ENCODE measurements around the gene SETD5.
"Not testable (repeated sequence)": the region's sequence is repeated elsewhere in the genome, so short reads cannot be mapped to it uniquely, and the experiment has no call there.

Gene SETD5

DNA sequence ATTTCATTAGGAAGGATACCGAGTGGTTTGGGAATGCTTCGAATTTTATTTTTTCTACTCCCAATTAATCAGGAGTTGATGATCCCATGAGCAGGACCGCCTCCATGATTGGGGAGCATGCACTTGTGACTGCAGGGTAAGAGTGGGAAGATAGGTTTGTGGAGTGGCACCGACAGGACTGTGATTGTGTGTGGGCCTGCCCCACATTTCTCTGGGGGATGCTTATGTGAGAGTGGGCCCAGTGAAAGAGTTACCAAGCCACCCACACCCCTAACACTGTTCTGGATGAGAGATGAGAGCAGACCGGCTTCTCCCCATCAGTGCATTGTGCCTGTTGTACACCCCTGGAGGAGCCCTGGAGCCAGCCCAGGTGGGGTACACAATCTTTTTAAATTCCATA lies 79.5 kb downstream of the SETD5 start:
- peaks cover 68% of the 10 kb centered on the region for H3K36me3 ChIP-seq (ENCODE audit: insufficient read depth, low read length)
- no peaks in the 10 kb centered on the region for H3K9me3 ChIP-seq (ENCODE audit: low read length)

DNA sequence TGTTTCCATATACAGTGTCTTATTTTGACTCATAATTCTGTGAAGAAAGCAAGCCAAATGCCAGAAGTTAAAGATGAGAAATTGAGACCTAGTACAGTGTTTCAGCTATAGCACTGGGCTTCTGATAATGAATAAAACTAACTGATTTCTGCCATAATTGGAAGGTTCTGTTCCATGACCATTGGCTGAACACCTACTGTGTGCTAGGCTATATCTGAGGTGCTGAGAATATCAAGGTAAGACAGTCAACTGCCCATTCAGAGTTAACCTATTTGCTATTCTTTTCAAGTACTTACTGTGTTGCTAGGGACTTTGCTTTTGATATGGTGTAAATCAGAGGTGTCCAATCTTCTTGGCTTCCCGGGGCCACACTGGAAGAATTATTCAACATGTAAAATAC lies 82.8 kb downstream of the SETD5 start:
- Histone ChIP-seq H3K4me1 (ENCODE audit: insufficient read depth, low read length) (no peaks in the 10 kb centered on the region), H3K36me3 (ENCODE audit: insufficient read depth, low read length) (peaks cover 41% of the 10 kb centered on the region), H3K27ac (ENCODE audit: low read depth, low read length) (no peak overlapping the region), H3K27me3 (ENCODE audit: control insufficient read depth in 1 of 2, insufficient read depth in 2 of 2, low read length in 2 of 2) (no peaks in the 10 kb centered on the region), H3K9me3 (ENCODE audit: low read length) (no peaks in the 10 kb centered on the region), H3K9ac (ENCODE audit: low read length) (no peak overlapping the region), H3K4me3 (ENCODE audit: low read depth in 1 of 2, low read length in 2 of 2) (no peak overlapping the region)

More for the DNA sequence above, 79.5 kb downstream of the SETD5 start:
- Histone ChIP-seq H3K4me3 (ENCODE audit: low read depth in 1 of 2, low read length in 2 of 2) (no peak overlapping the region), H3K27ac (ENCODE audit: low read depth, low read length) (no peak overlapping the region), H3K27me3 (ENCODE audit: control insufficient read depth in 1 of 2, insufficient read depth in 2 of 2, low read length in 2 of 2) (no peaks in the 10 kb centered on the region), H3K9ac (ENCODE audit: low read length) (no peak overlapping the region), H3K4me1 (ENCODE audit: insufficient read depth, low read length) (no peaks in the 10 kb centered on the region)

DNA sequence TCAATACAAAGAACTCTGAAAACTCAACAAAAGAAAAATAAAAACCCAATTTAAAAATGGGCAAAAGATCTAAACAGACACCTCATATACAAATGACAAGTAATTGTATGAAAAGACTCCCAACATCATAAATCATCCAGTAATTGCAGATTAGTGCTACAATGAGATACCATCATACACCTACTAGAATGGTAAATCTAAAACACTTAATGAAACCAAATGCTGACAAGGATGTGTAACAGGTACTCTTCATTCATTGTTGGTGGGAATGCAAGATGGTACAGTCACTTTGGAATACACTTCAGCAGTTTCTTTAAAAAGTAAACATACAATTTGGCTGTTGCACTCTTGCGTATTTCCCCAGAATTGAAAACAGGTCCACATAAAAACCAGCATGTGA lies 87.8 kb downstream of the SETD5 start:
- H3K9me3 ChIP-seq (ENCODE audit: low read length) = no peaks in the 10 kb centered on the region

DNA sequence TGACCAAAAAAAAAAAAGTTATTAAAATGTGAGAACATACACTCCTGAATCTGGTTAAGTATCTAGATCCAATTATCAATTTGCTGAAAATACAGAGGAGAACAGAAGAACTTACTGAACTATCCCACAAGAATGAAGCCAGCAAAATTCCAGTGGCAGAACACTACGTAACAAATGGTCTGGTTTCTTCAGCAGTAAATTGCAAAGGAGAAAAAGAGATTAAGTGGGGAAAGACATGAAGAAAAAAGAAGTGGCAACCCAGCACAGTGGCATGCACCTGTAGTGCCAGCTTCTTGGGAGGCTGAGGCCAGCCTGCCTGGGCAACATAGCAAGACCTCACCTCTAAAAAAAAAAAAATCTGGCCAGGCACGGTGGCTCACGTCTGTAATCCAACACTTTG lies 94.1 kb downstream of the SETD5 start:
- H3K4me1 ChIP-seq (ENCODE audit: insufficient read depth, low read length) = no peaks in the 10 kb centered on the region
- no peak overlapping the region for H3K27ac ChIP-seq (ENCODE audit: low read depth, low read length)
- no peaks in the 10 kb centered on the region for H3K36me3 ChIP-seq (ENCODE audit: insufficient read depth, low read length)
- H3K9ac ChIP-seq (ENCODE audit: low read length) = no peak overlapping the region
- H3K27me3 ChIP-seq (ENCODE audit: control insufficient read depth in 1 of 2, insufficient read depth in 2 of 2, low read length in 2 of 2) = no peaks in the 10 kb centered on the region
- no peak overlapping the region for H3K4me3 ChIP-seq (ENCODE audit: low read depth in 1 of 2, low read length in 2 of 2)
- no peaks in the 10 kb centered on the region for H3K9me3 ChIP-seq (ENCODE audit: low read length)

More for the DNA sequence above, 87.8 kb downstream of the SETD5 start:
- no peak overlapping the region for H3K4me3 ChIP-seq (ENCODE audit: low read depth in 1 of 2, low read length in 2 of 2)
- no peak overlapping the region for H3K27ac ChIP-seq (ENCODE audit: low read depth, low read length)
- no peaks in the 10 kb centered on the region for H3K27me3 ChIP-seq (ENCODE audit: control insufficient read depth in 1 of 2, insufficient read depth in 2 of 2, low read length in 2 of 2)
- H3K36me3 ChIP-seq (ENCODE audit: insufficient read depth, low read length) = peaks cover 10% of the 10 kb centered on the region
- H3K4me1 ChIP-seq (ENCODE audit: insufficient read depth, low read length) = no peaks in the 10 kb centered on the region
- no peak overlapping the region for H3K9ac ChIP-seq (ENCODE audit: low read length)

DNA sequence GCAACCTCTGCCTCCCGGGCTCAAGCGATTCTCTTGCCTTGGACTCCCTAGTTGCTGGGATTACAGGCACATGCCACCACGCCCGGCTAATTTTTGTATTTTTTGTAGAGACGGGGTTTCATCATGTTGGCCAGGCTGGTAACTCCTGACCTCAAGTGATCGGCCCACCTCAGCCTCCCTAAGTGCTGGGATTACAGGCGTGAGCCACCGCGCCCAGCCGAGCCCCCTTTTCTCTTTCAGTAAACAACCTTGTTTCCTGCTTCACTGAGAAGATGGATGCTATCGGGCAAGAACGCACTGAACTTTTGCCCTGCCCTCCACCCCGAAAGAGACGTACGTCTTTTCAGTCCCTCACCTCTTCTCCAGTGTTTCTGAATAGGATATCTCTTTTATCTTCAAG lies 96.6 kb downstream of the SETD5 start:
- not testable (repeated sequence) for H3K4me3 ChIP-seq (ENCODE audit: low read depth in 1 of 2, low read length in 2 of 2); H3K36me3 ChIP-seq (ENCODE audit: insufficient read depth, low read length); H3K9ac ChIP-seq (ENCODE audit: low read length); H3K4me1 ChIP-seq (ENCODE audit: insufficient read depth, low read length); H3K27me3 ChIP-seq (ENCODE audit: control insufficient read depth in 1 of 2, insufficient read depth in 2 of 2, low read length in 2 of 2); H3K9me3 ChIP-seq (ENCODE audit: low read length); H3K27ac ChIP-seq (ENCODE audit: low read depth, low read length)

DNA sequence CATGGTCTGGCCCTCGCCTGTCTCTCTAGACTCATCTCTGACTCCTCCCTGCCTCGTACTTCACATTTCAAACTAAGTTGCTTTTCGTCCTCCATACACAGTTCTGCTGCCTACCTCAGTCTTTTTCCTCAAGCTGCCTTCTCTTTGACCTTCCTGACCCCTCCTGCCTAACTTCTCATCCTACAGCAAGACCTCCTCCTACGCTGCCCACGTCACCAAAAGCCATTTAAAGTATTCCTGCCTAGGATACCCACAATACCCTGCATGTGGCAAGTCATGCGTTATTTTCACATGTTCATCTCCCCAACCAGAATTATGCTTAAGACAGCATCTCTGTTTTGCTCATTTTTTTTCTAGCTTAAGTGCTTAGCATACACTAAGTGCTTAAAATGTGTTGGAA lies 99.5 kb downstream of the SETD5 start:
- no peaks in the 10 kb centered on the region for H3K36me3 ChIP-seq (ENCODE audit: insufficient read depth, low read length)
- H3K4me1 ChIP-seq (ENCODE audit: insufficient read depth, low read length) = peaks cover 7% of the 10 kb centered on the region
- H3K27ac ChIP-seq (ENCODE audit: low read depth, low read length) = no peak overlapping the region
- no peaks in the 10 kb centered on the region for H3K9me3 ChIP-seq (ENCODE audit: low read length)
- no peak overlapping the region for H3K9ac ChIP-seq (ENCODE audit: low read length)
- peaks cover 7 to 26% of the 10 kb centered on the region in 2 donors for H3K27me3 ChIP-seq (ENCODE audit: control insufficient read depth in 1 of 2, insufficient read depth in 2 of 2, low read length in 2 of 2)
- H3K4me3 ChIP-seq (ENCODE audit: low read depth in 1 of 2, low read length in 2 of 2) = no peak overlapping the region

DNA sequence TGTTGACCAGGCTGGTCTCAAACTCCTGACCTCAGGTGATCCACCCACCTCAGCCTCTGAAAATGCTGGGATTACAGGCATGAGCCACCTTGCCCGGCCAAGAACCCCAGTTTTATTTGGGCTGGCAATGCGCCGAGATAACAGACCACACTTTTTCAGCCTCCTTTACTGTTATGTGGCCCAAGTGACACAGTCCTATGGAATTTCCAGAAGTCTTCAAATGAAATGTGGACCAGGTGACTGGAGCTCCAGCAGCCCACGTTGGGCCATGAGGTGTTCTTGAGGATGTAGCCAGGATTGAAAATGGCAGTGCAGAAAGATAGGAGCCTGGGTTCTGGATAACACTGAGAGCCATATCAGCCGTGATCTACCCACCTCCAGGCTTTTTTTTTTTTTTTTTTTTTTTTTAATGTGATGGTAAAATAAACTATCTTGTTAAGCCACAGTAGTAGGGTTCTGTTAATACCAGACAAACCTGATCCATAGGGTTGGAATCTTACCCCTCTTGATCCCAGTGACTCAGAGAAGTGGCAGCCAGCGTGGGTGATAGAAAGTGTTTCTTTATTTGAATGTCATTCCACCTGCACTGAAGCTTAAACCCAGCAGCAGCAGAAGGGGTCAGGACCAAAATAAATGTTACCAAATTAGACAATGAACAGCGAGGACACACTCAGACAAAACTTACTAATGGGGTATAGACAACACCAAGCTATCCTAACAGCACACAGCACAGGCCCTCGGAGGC lies 100.6 kb downstream of the SETD5 start:
- Histone ChIP-seq H3K27ac (ENCODE audit: low read depth, low read length) (no peak overlapping the region), H3K27me3 (ENCODE audit: control insufficient read depth in 1 of 2, insufficient read depth in 2 of 2, low read length in 2 of 2) (peaks cover 7 to 28% of the 10 kb centered on the region in 2 donors), H3K9me3 (ENCODE audit: low read length) (no peaks in the 10 kb centered on the region), H3K36me3 (ENCODE audit: insufficient read depth, low read length) (no peaks in the 10 kb centered on the region), H3K4me1 (ENCODE audit: insufficient read depth, low read length) (peaks cover 7% of the 10 kb centered on the region), H3K9ac (ENCODE audit: low read length) (no peak overlapping the region), H3K4me3 (ENCODE audit: low read depth in 1 of 2, low read length in 2 of 2) (no peak overlapping the region)

DNA sequence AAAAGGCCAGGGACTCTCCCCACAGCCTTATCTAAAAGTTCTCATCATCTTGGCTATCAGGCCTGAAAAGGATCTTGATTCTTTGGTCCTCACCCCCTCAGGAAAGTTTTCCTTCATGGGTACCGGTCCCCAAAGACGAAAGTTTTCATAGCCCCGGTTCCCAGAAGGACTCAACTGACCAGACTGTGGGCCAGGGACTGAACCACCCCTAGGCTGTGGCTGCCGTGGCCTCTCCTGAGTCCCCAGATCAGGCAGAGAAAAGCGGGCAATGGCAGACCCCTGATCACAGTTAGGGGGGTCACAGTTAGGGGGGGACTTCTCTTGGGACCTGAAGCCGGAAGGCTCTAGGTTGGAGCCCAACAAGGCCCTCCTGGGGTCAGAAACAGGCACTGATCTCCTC lies 101.4 kb downstream of the SETD5 start:
- Histone ChIP-seq H3K9ac (ENCODE audit: low read length) (no peak overlapping the region), H3K27me3 (ENCODE audit: control insufficient read depth in 1 of 2, insufficient read depth in 2 of 2, low read length in 2 of 2) (peaks cover 7 to 28% of the 10 kb centered on the region in 2 donors), H3K4me3 (ENCODE audit: low read depth in 1 of 2, low read length in 2 of 2) (no peak overlapping the region), H3K36me3 (ENCODE audit: insufficient read depth, low read length) (no peaks in the 10 kb centered on the region), H3K4me1 (ENCODE audit: insufficient read depth, low read length) (peaks cover 7% of the 10 kb centered on the region), H3K9me3 (ENCODE audit: low read length) (no peaks in the 10 kb centered on the region), H3K27ac (ENCODE audit: low read depth, low read length) (no peak overlapping the region)

DNA sequence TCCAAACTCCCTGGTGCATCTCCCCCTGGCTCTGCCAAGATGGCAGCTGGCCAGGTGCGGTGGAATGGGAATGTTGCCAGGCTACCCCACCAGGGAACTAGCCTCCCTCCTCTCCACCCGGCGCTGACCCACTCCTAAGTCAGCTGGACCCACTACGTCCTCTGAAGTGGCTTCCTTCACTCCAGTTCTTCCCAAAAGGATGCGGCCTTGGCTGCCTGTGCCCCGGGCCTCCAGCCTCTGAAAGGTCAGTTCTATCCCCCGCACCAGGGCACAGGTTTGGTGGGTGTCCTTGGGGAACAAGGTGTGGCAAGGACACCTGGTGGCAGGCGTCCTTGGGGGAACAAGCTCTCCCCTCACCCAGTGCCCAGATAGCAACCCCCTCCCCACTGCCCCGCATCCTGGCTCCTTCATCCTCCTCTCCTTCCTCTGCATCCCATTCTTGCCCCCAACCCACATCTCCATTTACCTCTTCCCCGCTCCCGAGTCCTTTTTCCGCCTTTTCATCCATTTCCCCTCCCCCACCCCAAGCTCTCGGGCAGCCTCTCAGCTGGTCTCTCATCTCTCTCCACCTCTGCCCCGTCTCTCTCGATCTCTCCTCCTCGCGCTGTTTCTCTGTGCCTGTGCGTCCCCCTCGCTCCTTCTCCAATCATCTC lies 102.2 kb downstream of the SETD5 start:
- Histone ChIP-seq H3K4me3 (ENCODE audit: low read depth in 1 of 2, low read length in 2 of 2) (no peak overlapping the region), H3K9me3 (ENCODE audit: low read length) (no peaks in the 10 kb centered on the region), H3K36me3 (ENCODE audit: insufficient read depth, low read length) (no peaks in the 10 kb centered on the region), H3K27ac (ENCODE audit: low read depth, low read length) (no peak overlapping the region), H3K27me3 (ENCODE audit: control insufficient read depth in 1 of 2, insufficient read depth in 2 of 2, low read length in 2 of 2) (peaks cover 7 to 28% of the 10 kb centered on the region in 2 donors), H3K9ac (ENCODE audit: low read length) (no peak overlapping the region), H3K4me1 (ENCODE audit: insufficient read depth, low read length) (peaks cover 7% of the 10 kb centered on the region)

DNA sequence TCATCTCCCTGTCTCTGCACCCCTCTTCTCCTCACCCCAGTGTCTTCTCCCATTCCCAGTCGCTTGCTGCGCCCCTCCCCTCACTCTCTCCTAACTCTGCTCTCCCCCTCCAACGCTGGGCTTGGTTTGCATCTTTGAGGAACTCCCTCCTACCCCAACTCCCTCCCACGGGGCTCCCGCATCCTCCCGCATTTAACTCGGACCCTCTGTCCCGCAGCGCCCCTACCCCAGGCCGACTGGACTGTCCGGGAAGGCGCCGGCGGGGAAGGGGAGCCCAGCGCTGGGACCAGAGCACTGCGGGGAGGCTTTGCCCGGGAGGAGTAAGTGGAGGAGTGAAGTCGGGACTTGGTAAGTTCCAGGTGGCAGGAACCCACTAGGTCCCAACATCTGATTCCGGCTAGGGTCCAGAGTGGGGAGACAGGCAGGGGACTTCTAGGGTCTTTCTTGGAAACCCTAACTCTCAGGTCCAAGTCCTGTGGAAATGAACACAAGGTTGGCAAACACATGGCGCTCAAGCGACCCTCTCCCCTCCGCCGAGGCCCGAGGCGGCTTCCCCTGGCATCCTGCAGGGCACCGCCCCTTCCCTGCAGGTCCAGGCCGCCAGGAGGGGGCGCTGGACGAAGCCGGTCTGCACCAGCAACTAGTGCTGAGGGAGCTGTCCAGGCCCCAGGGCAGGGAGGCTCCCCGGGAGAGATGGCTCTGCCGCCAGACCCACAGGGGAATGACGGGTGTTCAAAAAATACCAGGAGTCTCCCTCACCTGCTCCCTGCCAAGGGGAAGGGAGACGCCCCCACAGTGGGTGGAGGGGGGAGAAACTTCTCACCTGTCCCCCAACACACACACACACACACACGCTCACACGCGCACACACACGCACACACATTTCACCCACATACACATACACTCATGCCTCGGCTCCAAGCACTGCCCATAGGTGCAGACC lies 103.0 kb downstream of the SETD5 start:
- H3K9me3 ChIP-seq (ENCODE audit: low read length) = no peaks in the 10 kb centered on the region
- peaks cover 7% of the 10 kb centered on the region for H3K4me1 ChIP-seq (ENCODE audit: insufficient read depth, low read length)
- H3K27ac ChIP-seq (ENCODE audit: low read depth, low read length) = no peak overlapping the region
- no peak overlapping the region for H3K4me3 ChIP-seq (ENCODE audit: low read depth in 1 of 2, low read length in 2 of 2)
- no peak overlapping the region for H3K9ac ChIP-seq (ENCODE audit: low read length)
- peaks cover 7 to 28% of the 10 kb centered on the region in 2 donors for H3K27me3 ChIP-seq (ENCODE audit: control insufficient read depth in 1 of 2, insufficient read depth in 2 of 2, low read length in 2 of 2)
- no peaks in the 10 kb centered on the region for H3K36me3 ChIP-seq (ENCODE audit: insufficient read depth, low read length)

DNA sequence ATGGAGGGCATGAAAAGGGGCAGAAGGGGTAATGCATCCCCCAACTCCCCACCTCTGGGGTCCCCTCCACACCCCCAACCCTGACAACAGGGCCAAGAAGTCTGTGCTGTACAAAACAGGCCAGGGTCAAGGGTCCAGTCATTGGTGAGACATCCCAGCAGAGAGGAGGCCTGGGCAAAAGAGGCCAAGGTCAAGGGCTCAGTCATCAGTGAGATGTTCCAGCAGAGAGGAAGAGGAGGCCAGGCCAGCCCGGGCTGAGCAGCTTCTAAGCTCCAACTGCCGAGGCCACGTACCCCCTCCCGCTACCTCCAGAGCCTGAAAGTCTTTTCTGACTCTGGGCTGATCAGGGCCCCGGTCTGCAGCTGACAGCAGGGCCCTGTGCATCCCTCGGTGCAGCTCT lies 103.8 kb downstream of the SETD5 start:
- Histone ChIP-seq H3K9me3 (ENCODE audit: low read length) (no peaks in the 10 kb centered on the region), H3K9ac (ENCODE audit: low read length) (no peak overlapping the region), H3K27ac (ENCODE audit: low read depth, low read length) (no peak overlapping the region), H3K36me3 (ENCODE audit: insufficient read depth, low read length) (no peaks in the 10 kb centered on the region), H3K4me3 (ENCODE audit: low read depth in 1 of 2, low read length in 2 of 2) (no peak overlapping the region), H3K27me3 (ENCODE audit: control insufficient read depth in 1 of 2, insufficient read depth in 2 of 2, low read length in 2 of 2) (peaks cover 7 to 28% of the 10 kb centered on the region in 2 donors), H3K4me1 (ENCODE audit: insufficient read depth, low read length) (peaks cover 7% of the 10 kb centered on the region)

Data from muscle layer of colon (tissue), 2 donors.